H9 (cell line): ENCODE data around the gene PARP9. TPM values are rescaled to one million over a fixed set of nuclear protein-coding genes. Genes with fewer than 3 reads are reported as not detected.

Experiments
- DNase-seq: peaks from one replicate; pipeline ENCODE4 v3.0.0-alpha.2; 2017
- H2AFZ ChIP-seq: one replicate; pipeline ENCODE4 v1.6.1; 2013; ENCODE audit warnings: mild to moderate bottlenecking, low read length, control low read depth, moderate library complexity
- H2AK5ac ChIP-seq: 2 replicates; pipeline ENCODE4 v1.6.1; 2013; ENCODE audit warnings: low read length, control low read depth, mixed read lengths; ENCODE audit not compliant: insufficient read length
- H2BK120ac ChIP-seq: one replicate; pipeline ENCODE4 v1.6.1; 2013; ENCODE audit warnings: low read depth, mild to moderate bottlenecking, low read length, control low read depth, inconsistent platforms; ENCODE audit not compliant: poor library complexity, severe bottlenecking
- H2BK12ac ChIP-seq: 2 replicates; pipeline ENCODE4 v1.6.1; 2013; ENCODE audit warnings: low read length, control low read depth, mixed read lengths, low read depth; ENCODE audit not compliant: insufficient read length
- H2BK15ac ChIP-seq: 2 replicates; pipeline ENCODE4 v1.6.1; 2013; ENCODE audit warnings: low read depth, low read length, control low read depth
- H2BK20ac ChIP-seq: one replicate; pipeline ENCODE4 v1.6.1; 2013; ENCODE audit warnings: low read depth, mild to moderate bottlenecking, low read length, control low read depth, inconsistent platforms; ENCODE audit not compliant: poor library complexity, severe bottlenecking
- H2BK5ac ChIP-seq: 2 replicates; pipeline ENCODE4 v1.6.1; 2013; ENCODE audit warnings: low read length, control low read depth, mixed read lengths; ENCODE audit not compliant: insufficient read length
- H3K14ac ChIP-seq: 2 replicates; pipeline ENCODE4 v1.6.1; 2013; ENCODE audit warnings: low read length, control low read depth; ENCODE audit not compliant: insufficient read depth
- H3K18ac ChIP-seq: 2 replicates; pipeline ENCODE4 v1.6.1; 2013; ENCODE audit warnings: low read depth, mild to moderate bottlenecking, mixed read lengths, low read length, control low read depth; ENCODE audit not compliant: insufficient read length
- H3K23ac ChIP-seq: 2 replicates; pipeline ENCODE4 v1.6.1; 2013; ENCODE audit warnings: low read length, control low read depth, mixed read lengths, low read depth; ENCODE audit not compliant: insufficient read length
- H3K23me2 ChIP-seq: 2 replicates; pipeline ENCODE4 v1.6.1; 2013; ENCODE audit warnings: low read depth, mild to moderate bottlenecking, mixed read lengths, low read length, control low read depth; ENCODE audit not compliant: insufficient read length, poor library complexity, severe bottlenecking
- H3K27ac ChIP-seq: 2 replicates; pipeline ENCODE4 v1.5.1; 2013; ENCODE audit warnings: low read length, control low read depth, mixed read lengths, low read depth; ENCODE audit not compliant: insufficient read length
- H3K27me3 ChIP-seq: 2 replicates; pipeline ENCODE4 v1.6.1; 2013; ENCODE audit warnings: low read length, control low read depth, inconsistent platforms; ENCODE audit not compliant: insufficient read depth
- H3K4ac ChIP-seq: 2 replicates; pipeline ENCODE4 v1.6.1; 2013; ENCODE audit warnings: low read depth, mild to moderate bottlenecking, control low read depth, inconsistent platforms, low read length, moderate library complexity
- H3K4me1 ChIP-seq: 2 replicates; pipeline ENCODE4 v1.6.1; 2013; ENCODE audit warnings: low read length, control low read depth, inconsistent platforms; ENCODE audit not compliant: insufficient read depth
- H3K4me2 ChIP-seq: 2 replicates; pipeline ENCODE4 v1.6.1; 2013; ENCODE audit warnings: low read length, control low read depth, mixed read lengths; ENCODE audit not compliant: insufficient read length, insufficient read depth
- H3K56ac ChIP-seq: 2 replicates; pipeline ENCODE4 v1.6.1; 2013; ENCODE audit warnings: low read depth, mild to moderate bottlenecking, mixed read lengths, low read length, control low read depth; ENCODE audit not compliant: insufficient read length
- H3K79me1 ChIP-seq: 2 replicates; pipeline ENCODE4 v1.6.1; 2013; ENCODE audit warnings: low read depth, mild to moderate bottlenecking, moderate library complexity, low read length, control low read depth, inconsistent platforms; ENCODE audit not compliant: insufficient read depth, poor library complexity, severe bottlenecking
- H3K79me2 ChIP-seq: 2 replicates; pipeline ENCODE4 v1.6.1; 2013; ENCODE audit warnings: low read length, control low read depth, inconsistent platforms; ENCODE audit not compliant: insufficient read depth
- H3K9ac ChIP-seq: 2 replicates; pipeline ENCODE4 v1.6.1; 2013; ENCODE audit warnings: low read length, control low read depth, mixed read lengths; ENCODE audit not compliant: insufficient read length; ENCODE audit errors: extremely low read depth
- H3K9me3 ChIP-seq: one replicate; pipeline ENCODE4 v1.6.1; 2013; ENCODE audit warnings: low read depth, low read length, inconsistent platforms; ENCODE audit not compliant: control insufficient read depth
- H3T11ph ChIP-seq: one replicate; pipeline ENCODE4 v1.6.1; 2013; ENCODE audit warnings: mild to moderate bottlenecking, low read length, control low read depth, inconsistent platforms
- H4K20me1 ChIP-seq: one replicate; pipeline ENCODE4 v1.6.1; 2013; ENCODE audit not compliant: control insufficient read depth, insufficient read length, insufficient read depth
- H4K5ac ChIP-seq: 2 replicates; pipeline ENCODE4 v1.6.1; 2013; ENCODE audit warnings: low read depth, mild to moderate bottlenecking, mixed read lengths, low read length, control low read depth; ENCODE audit not compliant: insufficient read length
- H4K8ac ChIP-seq: replicated peaks from 2 replicates; pipeline ENCODE4 v1.6.1; 2013; ENCODE audit warnings: low read length, control low read depth, mixed read lengths, low read depth; ENCODE audit not compliant: insufficient read length
- H4K91ac ChIP-seq: 2 replicates; pipeline ENCODE4 v1.6.1; 2013; ENCODE audit warnings: low read depth, mild to moderate bottlenecking, moderate library complexity, mixed read lengths, low read length, control low read depth; ENCODE audit not compliant: insufficient read length
- H3K27ac Mint-ChIP-seq, 3 experiments: 2 replicates in 2 of 3; 3 replicates in 1 of 3; pipeline ENCODE4 v1.8.0; 2020 to 2021; ENCODE audit warnings: mixed read lengths in 3 of 3, mild to moderate bottlenecking in 1 of 3, moderate library complexity in 1 of 3
- H3K27me3 Mint-ChIP-seq: 2 replicates; pipeline ENCODE4 v1.8.0; 2021; ENCODE audit warnings: low read depth, mild to moderate bottlenecking, moderate library complexity, mixed read lengths
- H3K36me3 Mint-ChIP-seq, 3 experiments: 2 replicates in 2 of 3; 3 replicates in 1 of 3; pipeline ENCODE4 v1.8.0; 2020 to 2021; ENCODE audit warnings: low read depth in 3 of 3, mixed read lengths in 3 of 3; ENCODE audit not compliant: insufficient read depth in 1 of 3
- H3K4me1 Mint-ChIP-seq, 2 experiments: 2 replicates each; pipeline ENCODE4 v1.8.0; 2020; ENCODE audit warnings: mixed read lengths in 2 of 2
- H3K4me3 Mint-ChIP-seq, 2 experiments: 2 replicates in 1 of 2; 3 replicates in 1 of 2; pipeline ENCODE4 v1.8.0; 2020 to 2021; ENCODE audit warnings: mild to moderate bottlenecking in 2 of 2, mixed read lengths in 2 of 2, moderate library complexity in 1 of 2
- H3K9me3 Mint-ChIP-seq, 2 experiments: 2 replicates in 1 of 2; 3 replicates in 1 of 2; pipeline ENCODE4 v1.8.0; 2020; ENCODE audit warnings: mild to moderate bottlenecking in 2 of 2, mixed read lengths in 2 of 2, moderate library complexity in 1 of 2
- CTCF ChIP-seq: fragments of 200-600 bp; sonication (generic); conservative IDR thresholded peaks from 3 replicates; pipeline ENCODE4 v1.8.0; 2021; ENCODE audit warnings: antibody characterized with exemption, mild to moderate bottlenecking
- WGBS: extraction: QIAGEN DNeasy Blood & Tissue Kit; methylation state at CpG from one replicate; pipeline ENCODE4 v1.1.7; 2013; ENCODE audit warnings: missing lambda C conversion rate, low lambda C conversion rate, mixed read lengths; ENCODE audit not compliant: insufficient read length; ENCODE audit errors: extremely low coverage; 5-methylcytosine and 5-hydroxymethylcytosine counted together
- total RNA-seq: library from RNA; stranded (reverse); gene quantifications from 2 replicates; pipeline ENCODE4 v1.2.1, GENCODE V29; 2021

Gene PARP9
- total RNA-seq, 1 experiment from 2014 or later: 3.4 TPM

- no peak overlapping the region for H2BK120ac ChIP-seq
- no peak overlapping the region for H2AK5ac ChIP-seq
- no peaks in the 10 kb centered on the region for H4K20me1 ChIP-seq
- no peaks in the 10 kb centered on the region; the same call in 1 of the 2 replicates for H3K4me1 ChIP-seq
- H3K14ac ChIP-seq: no peak overlapping the region
- H3K56ac ChIP-seq: no peak overlapping the region
- H3K4me1 Mint-ChIP-seq: peaks cover 35 to 46% of the 10 kb centered on the region in 2 experiments
- H3K4me3 Mint-ChIP-seq: no peak overlapping the region
- H2BK12ac ChIP-seq: no peak overlapping the region
- H3K9me3 ChIP-seq: no peaks in the 10 kb centered on the region
- no peak overlapping the region for H4K91ac ChIP-seq
- no peak overlapping the region for H2AFZ ChIP-seq
- no peak overlapping the region for H3K9ac ChIP-seq
- no peak overlapping the region for H3T11ph ChIP-seq
- H3K79me1 ChIP-seq: peaks cover 3% of the 10 kb centered on the region
- no peaks in the 10 kb centered on the region for H3K27me3 Mint-ChIP-seq
- no peak overlapping the region for H3K27ac Mint-ChIP-seq
- H3K79me2 ChIP-seq: peaks cover 31% of the 10 kb centered on the region
- H3K36me3 Mint-ChIP-seq: no peaks in the 10 kb centered on the region; a peak in 2 of 7 replicates
- no peak for DNase-seq
- H2BK20ac ChIP-seq: no peak overlapping the region
- no peak overlapping the region for H2BK15ac ChIP-seq
- no CpG with 5 or more reads among the region's 1 CpG for WGBS
- H3K23ac ChIP-seq: no peak overlapping the region
- no peak overlapping the region for H3K27ac ChIP-seq
- no peaks in the 10 kb centered on the region for H3K23me2 ChIP-seq
- no peak overlapping the region for H2BK5ac ChIP-seq
- no peak overlapping the region for H3K4ac ChIP-seq
- no peaks in the 10 kb centered on the region for H3K9me3 Mint-ChIP-seq
- no peaks in the 10 kb centered on the region for H3K27me3 ChIP-seq
- no peak overlapping the region for H4K5ac ChIP-seq
- no peak overlapping the region for H4K8ac ChIP-seq
- no peak overlapping the region for H3K4me2 ChIP-seq
- no peak overlapping the region for H3K18ac ChIP-seq
- no peak for TF ChIP-seq CTCF
Observed at GRCh38 chr3:122506450-122506849, 57.6 kb downstream of the PARP9 start.
